H7 (cell line): ENCODE data around the gene CDRT15. TPM values are rescaled to one million over a fixed set of nuclear protein-coding genes. Genes with fewer than 3 reads are reported as not detected.

Experiments
- DNase-seq: peaks from one replicate; pipeline ENCODE4 v3.0.0; 2012
- H3K27me3 ChIP-seq: 2 replicates; pipeline ENCODE4 v1.6.0; 2011; ENCODE audit warnings: mild to moderate bottlenecking, low read length; ENCODE audit not compliant: control insufficient read depth, insufficient read depth
- H3K36me3 ChIP-seq: replicated peaks from 2 replicates; pipeline ENCODE4 v1.5.1; 2011; ENCODE audit warnings: low read length; ENCODE audit not compliant: control insufficient read depth, insufficient read depth
- H3K4me3 ChIP-seq: 2 replicates; pipeline ENCODE4 v1.5.1; 2011; ENCODE audit warnings: low read depth, mild to moderate bottlenecking, control low read depth, low read length, moderate library complexity; ENCODE audit not compliant: insufficient read depth
- total RNA-seq: library from RNA; depleted of rRNA; stranded (reverse); fragments of >200 nt; shearing (Covaris generic); gene quantifications from 2 replicates; pipeline ENCODE4 v1.2.3, GENCODE V29; 2014

Gene CDRT15
- total RNA-seq, 1 experiment from 2014 or later, result not detected

DNA sequence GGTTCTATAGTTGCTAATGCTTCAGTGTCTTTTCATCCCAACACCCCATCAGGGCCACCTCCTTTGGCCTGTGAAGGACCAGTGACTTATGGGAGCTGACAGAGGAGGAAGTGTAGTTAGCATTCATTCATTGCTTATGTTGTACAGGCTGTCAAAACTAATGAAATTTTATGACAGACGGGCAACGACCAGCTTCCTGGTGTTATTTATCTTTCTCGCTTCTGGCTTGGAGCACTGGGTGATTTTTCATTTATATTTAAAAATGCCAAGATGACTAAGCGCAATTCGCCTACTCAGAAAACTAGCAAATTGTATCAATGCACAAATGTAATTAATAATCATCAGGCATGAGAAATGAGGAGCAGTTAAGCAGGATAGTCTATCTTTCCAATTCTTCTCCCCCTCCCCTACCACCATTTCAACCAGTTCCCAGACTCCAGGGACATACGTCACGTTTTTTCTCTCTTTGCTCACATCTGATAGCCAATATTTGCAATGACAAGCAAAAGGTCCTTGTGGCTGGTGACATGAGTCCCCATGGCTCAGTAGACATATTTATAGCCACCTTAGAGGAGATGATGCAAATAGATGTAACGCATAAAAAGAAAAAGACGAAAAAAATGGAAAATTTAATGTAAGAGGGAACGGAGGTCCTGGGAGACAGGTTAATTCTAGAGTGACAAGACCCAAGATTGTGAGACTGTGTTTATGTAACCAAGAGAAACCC, 11.2 kb downstream of the CDRT15 start:
- Histone ChIP-seq H3K36me3 (no peaks in the 10 kb centered on the region), H3K4me3 (no peak overlapping the region), H3K27me3 (no peaks in the 10 kb centered on the region)
- DNase-seq, result no peak

GRCh38 chr17:14222611-14223010, 14.1 kb downstream of the CDRT15 start:
- no peak for DNase-seq
- no peaks in the 10 kb centered on the region for H3K27me3 ChIP-seq
- no peak overlapping the region for H3K4me3 ChIP-seq
- H3K36me3 ChIP-seq, result no peaks in the 10 kb centered on the region

DNA sequence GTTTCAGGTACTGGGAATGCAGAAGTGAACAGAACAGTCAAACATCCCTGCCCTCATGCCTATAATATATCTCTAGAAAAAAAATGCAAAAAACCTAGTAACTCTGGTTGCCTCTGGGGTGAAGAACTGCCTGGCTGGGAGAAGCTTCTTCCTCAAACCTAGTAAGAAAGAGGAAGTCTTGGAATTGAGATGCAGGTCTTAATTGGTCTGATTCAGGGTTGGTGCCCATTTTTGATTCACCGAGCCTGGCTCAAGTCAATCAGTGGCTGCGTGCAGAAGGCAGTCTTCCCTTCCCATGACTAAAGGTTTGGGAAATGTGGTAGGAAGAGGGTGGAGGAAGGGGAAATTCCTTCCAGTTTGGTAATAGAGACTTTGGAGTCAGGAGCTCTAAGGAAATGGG, 22.4 kb downstream of the CDRT15 start:
- no peaks in the 10 kb centered on the region for H3K27me3 ChIP-seq
- DNase-seq, result no peak
- no peaks in the 10 kb centered on the region; the same call in 1 of the 2 replicates for H3K36me3 ChIP-seq
- no peak overlapping the region for H3K4me3 ChIP-seq

GRCh38 chr17:14212401-14212800, 24.3 kb downstream of the CDRT15 start:
- Histone ChIP-seq H3K4me3 (no peak overlapping the region), H3K27me3 (no peaks in the 10 kb centered on the region), H3K36me3 (no peaks in the 10 kb centered on the region; the same call in 1 of the 2 replicates)
- DNase-seq, result no peak

DNA sequence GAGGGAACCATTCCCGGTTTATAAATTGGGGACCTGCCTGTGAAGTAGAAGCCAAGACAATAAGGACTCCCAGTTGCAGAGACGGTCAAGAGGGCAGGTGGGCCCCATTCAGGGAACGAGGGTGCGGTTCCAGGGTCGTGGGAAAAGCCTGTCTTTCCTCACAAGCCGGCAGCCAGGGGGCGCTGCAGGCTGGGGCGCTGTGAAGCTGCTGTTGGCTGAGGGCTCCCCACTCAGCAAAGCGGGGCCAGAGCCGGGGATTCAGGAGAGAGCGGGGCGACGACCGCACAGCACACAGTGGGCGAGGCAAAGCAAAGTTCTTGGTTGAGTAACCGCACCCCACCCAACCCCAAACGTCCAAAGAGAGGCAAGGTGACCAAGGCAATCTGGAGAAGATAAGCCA, 24.9 kb downstream of the CDRT15 start:
- Histone ChIP-seq H3K4me3 (no peak overlapping the region), H3K27me3 (no peaks in the 10 kb centered on the region), H3K36me3 (no peaks in the 10 kb centered on the region; the same call in 1 of the 2 replicates)
- DNase-seq, result peak; percentile 71

DNA sequence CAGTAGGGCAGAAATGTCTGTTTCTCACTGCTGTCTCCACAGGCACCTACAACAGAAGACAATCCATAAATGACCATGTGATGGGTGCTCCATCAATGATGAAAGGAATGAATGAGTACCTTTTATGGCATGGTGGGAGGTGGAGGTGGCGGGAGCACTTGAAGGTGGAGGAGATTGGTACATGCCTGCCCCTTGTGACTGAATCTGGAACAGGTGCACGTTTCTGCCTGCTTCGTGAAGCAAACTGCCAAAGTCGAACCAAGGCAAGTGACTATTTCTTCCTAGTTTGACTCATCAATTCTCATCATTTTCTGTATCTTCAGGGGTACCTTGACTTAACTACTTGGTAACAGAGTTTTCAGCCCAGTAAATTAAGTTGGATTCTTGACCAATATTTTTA, 25.4 kb downstream of the CDRT15 start:
- H3K4me3 ChIP-seq, result no peak overlapping the region
- DNase-seq, result peak; percentile 25
- no peaks in the 10 kb centered on the region; the same call in 1 of the 2 replicates for H3K36me3 ChIP-seq
- no peaks in the 10 kb centered on the region for H3K27me3 ChIP-seq

GRCh38 chr17:14209215-14209614, 27.4 kb downstream of the CDRT15 start:
- no peak for DNase-seq
- no peak overlapping the region for H3K4me3 ChIP-seq
- H3K36me3 ChIP-seq, result no peaks in the 10 kb centered on the region; the same call in 1 of the 2 replicates
- no peaks in the 10 kb centered on the region for H3K27me3 ChIP-seq

DNA sequence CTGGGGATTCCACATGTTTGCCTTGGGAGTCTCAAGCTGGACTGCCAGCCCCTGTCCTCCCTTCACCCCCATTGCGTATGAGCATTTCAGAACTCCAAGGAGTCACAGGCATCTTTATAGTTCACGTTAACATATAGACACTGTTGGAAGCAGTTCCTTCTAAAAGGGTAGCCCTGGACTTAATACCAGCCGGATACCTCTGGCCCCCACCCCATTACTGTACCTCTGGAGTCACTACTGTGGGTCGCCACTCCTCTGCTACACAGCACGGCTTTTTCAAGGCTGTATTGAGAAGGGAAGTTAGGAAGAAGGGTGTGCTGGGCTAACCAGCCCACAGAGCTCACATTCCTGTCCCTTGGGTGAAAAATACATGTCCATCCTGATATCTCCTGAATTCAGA, 28.9 kb downstream of the CDRT15 start:
- DNase-seq, result no peak
- no peak overlapping the region for H3K4me3 ChIP-seq
- no peaks in the 10 kb centered on the region for H3K27me3 ChIP-seq
- no peaks in the 10 kb centered on the region; the same call in 1 of the 2 replicates for H3K36me3 ChIP-seq

DNA sequence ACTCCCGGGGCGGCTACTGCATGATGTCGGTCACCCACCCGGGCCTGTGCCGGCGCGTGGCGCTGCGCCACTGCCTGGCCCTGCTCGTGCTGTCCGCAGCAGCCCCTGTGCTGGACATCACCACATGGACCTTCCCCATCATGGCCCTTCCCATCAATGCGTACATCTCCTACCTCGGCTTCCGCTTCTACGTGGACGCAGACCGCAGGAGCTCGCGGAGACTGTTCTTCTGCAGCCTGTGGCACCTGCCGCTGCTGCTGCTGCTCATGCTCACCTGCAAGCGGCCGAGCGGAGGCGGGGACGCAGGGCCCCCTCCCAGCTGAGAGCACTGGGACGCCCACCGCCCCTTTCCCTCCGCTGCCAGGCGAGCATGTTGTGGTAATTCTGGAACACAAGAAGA, 29.8 kb downstream of the CDRT15 start:
- no peaks in the 10 kb centered on the region; the same call in 1 of the 2 replicates for H3K36me3 ChIP-seq
- H3K4me3 ChIP-seq, result no peak overlapping the region
- H3K27me3 ChIP-seq, result no peaks in the 10 kb centered on the region
- peak; percentile 43 for DNase-seq

DNA sequence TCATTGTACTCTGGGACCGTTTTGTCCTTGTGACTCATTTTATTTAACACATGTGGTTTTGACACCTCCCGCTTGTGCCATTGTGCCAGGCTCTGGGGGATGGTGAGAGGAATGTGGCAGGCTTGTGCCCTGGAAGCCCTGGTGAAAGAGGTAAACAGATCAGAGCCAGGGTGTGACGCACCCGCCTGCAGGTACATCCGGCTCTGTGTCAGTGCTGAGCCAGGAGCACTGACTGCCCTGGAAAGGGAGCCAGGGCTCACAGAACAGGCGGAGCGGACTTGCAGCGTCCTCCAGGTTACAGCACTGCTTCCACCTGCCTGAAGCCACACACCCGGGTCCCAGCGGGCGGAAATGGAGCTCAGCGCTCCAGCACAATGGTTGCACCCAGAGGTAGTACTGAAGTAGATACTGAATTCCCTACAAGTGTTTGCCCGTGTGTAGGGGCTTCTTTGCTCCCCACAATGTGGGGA, 30.6 kb downstream of the CDRT15 start:
- DNase-seq, result peak; percentile 22
- no peaks in the 10 kb centered on the region; the same call in 1 of the 2 replicates for H3K36me3 ChIP-seq
- H3K27me3 ChIP-seq, result no peaks in the 10 kb centered on the region
- H3K4me3 ChIP-seq, result no peak overlapping the region

DNA sequence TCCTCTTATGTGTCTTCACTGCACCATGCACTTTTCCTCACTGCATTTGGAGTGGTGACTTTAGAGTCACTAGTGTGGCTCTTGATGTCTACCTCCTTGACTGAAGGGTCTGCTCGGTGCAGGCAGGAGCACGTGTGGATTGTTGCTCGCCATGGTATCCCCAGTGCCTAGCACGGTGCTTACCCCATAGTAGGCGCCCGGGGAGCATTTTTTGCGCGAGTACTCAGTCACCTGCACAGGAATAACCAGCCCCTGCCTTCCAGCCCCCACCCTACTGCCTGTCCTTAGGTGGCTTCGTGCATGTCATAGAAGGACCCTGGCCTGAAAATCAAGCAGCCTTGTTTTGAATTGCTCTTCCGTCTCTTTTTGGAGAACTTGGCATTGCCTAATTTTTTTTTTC, 31.3 kb downstream of the CDRT15 start:
- no peaks in the 10 kb centered on the region; the same call in 1 of the 2 replicates for H3K36me3 ChIP-seq
- no peak for DNase-seq
- no peaks in the 10 kb centered on the region for H3K27me3 ChIP-seq
- no peak overlapping the region for H3K4me3 ChIP-seq

DNA sequence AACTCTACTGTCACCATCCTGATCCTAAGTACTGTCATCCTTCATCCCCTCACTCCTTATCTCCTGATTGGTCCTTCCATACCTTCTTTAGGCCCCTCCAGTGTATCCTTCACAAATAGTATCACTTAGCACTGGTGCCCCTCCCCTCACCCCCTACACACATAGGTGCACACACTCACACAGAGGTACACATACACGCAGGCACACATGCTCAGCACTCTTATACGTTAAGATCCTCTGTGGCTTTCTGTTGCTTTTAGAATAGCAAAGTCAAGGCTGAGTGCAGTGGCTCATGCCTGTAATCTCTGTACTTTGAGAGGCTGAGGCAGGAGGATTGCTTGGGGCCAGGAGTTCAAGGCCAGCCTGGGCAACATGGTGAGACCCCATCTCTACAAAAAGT, 32.1 kb downstream of the CDRT15 start:
- Histone ChIP-seq H3K36me3 (no peaks in the 10 kb centered on the region; the same call in 1 of the 2 replicates), H3K27me3 (no peaks in the 10 kb centered on the region), H3K4me3 (no peak overlapping the region)
- DNase-seq, result no peak

DNA sequence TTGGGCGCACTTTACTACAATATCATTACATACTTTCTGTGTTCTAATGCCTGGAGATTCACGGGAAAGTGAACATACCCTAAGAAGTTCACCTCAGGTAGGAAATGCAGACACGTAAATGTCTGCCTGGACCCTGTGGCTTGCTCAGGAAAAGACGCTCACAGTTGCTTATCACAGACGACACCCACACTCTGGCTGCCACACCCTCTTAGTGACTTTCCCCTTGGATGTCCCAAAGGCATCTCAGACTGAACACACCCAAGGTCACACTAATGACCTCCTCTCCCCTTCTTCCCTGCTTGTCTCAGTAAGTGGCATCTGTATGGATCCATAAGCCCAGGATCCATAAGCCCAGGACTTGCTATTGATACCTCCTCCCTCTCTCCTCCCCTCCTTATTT, 32.6 kb downstream of the CDRT15 start:
- H3K27me3 ChIP-seq, result no peaks in the 10 kb centered on the region

GRCh38 chr17:14203388-14203787, 33.3 kb downstream of the CDRT15 start:
- Histone ChIP-seq H3K36me3 (no peaks in the 10 kb centered on the region; the same call in 1 of the 2 replicates), H3K4me3 (no peak overlapping the region), H3K27me3 (no peaks in the 10 kb centered on the region)
- DNase-seq, result peak; percentile 58

More for the DNA sequence above, 32.6 kb downstream of the CDRT15 start:
- no peak overlapping the region for H3K4me3 ChIP-seq
- H3K36me3 ChIP-seq, result no peaks in the 10 kb centered on the region; the same call in 1 of the 2 replicates
- no peak for DNase-seq

GRCh38 chr17:14202388-14203166, 34.1 kb downstream of the CDRT15 start:
- no peaks in the 10 kb centered on the region; the same call in 1 of the 2 replicates for H3K36me3 ChIP-seq
- no peak for DNase-seq
- no peak overlapping the region for H3K4me3 ChIP-seq
- H3K27me3 ChIP-seq, result no peaks in the 10 kb centered on the region
